ENCODE measurements around the gene ABCG1.

GRCh38 chr21:42269386-42269785 is 50.4 kb downstream of the ABCG1 start:
- TF ChIP-seq CTCF (IDR thresholded peaks at IDR 0.05 in 4 of 5, conservative IDR thresholded peaks at IDR 0.05 in 1 of 5): no peak
- no peak for TF ChIP-seq POLR2A (IDR thresholded peaks at IDR 0.05)
